HCT116 (cell line): ENCODE data around the gene SLC66A1. TPM values are rescaled to one million over a fixed set of nuclear protein-coding genes. Genes with fewer than 3 reads are reported as not detected.
"Not testable (repeated sequence)": the region's sequence is repeated elsewhere in the genome, so short reads cannot be mapped to it uniquely, and the experiment has no call there.

ENCODE experiments used
- ATAC-seq: fragments of 200-7000 bp; cut with Tn5 transposase; 2 replicates; pipeline ENCODE4 v1.9.1; 2020; ENCODE audit warnings: mild to moderate bottlenecking, moderate library complexity
- BruUV-seq: library from RNA; stranded (reverse); fragments of 400-500 nt; replicated peaks from 2 replicates; lab custom pipeline; 2021; lab: Mats Ljungman, UMichigan
- CTCF ChIA-PET: fragments of 300-600 bp; sonication (Branson Sonifier 250); formaldehyde crosslinking; loops from one replicate; lab custom pipeline; 2021; ENCODE audit warnings: antibody characterized with exemption; lab: Charles Lee
- POLR2A ChIA-PET: fragments of 300-600, 350-600 bp; sonication (Branson Sonifier 250); formaldehyde crosslinking; loops from one replicate; lab custom pipeline; 2021; ENCODE audit warnings: antibody characterized with exemption; lab: Charles Lee
- RAD21 ChIA-PET, 2 experiments: fragments of 300-600 bp; sonication (Branson Sonifier 250); formaldehyde crosslinking; loops; one replicate each; lab custom pipeline; 2023; ENCODE audit warnings: low total read pairs in 2 of 2; ENCODE audit not compliant: uncharacterized antibody in 2 of 2, unreplicated experiment in 2 of 2, low non-redundant PET in 1 of 2; lab: Charles Lee
- DNase-seq: peaks from one replicate; pipeline ENCODE4 v3.0.0-alpha.2; 2010; ENCODE audit warnings: low read depth, low spot score
- H2AFZ ChIP-seq: fragments of 200-600 bp; shearing (Covaris generic), sonication (generic); 2 replicates; pipeline ENCODE4 v1.6.1; 2017; ENCODE audit warnings: low read depth, mixed run types, mixed read lengths, antibody characterized with exemption, low read length; ENCODE audit not compliant: poor library complexity, severe bottlenecking
- H3K27ac ChIP-seq: 2 replicates; pipeline ENCODE4 v1.5.1; 2012; ENCODE audit warnings: low read depth, low read length
- H3K27me3 ChIP-seq: fragments of 200-600 bp; sonication (generic); 2 replicates; pipeline ENCODE4 v1.6.1; 2016; ENCODE audit warnings: mixed run types, low read length, mixed read lengths; ENCODE audit not compliant: insufficient read depth
- H3K36me3 ChIP-seq, 2 experiments: fragments of 200-500 bp in 1 of 2; fragments of 200-600 bp in 1 of 2; sonication (Bioruptor generic) in 1 of 2; sonication (generic) in 1 of 2; 2 replicates each; pipeline versions ENCODE4 v1.5.1 to v1.6.1; 2014 to 2016; ENCODE audit warnings: low read length in 2 of 2, inconsistent platforms in 1 of 2, mixed read lengths in 1 of 2, mixed run types in 1 of 2; ENCODE audit not compliant: insufficient read depth in 2 of 2, control insufficient read depth in 1 of 2
- H3K4me1 ChIP-seq, 2 experiments: fragments of 200-600 bp in 1 of 2; sonication (generic) in 1 of 2; 2 replicates each; pipeline versions ENCODE4 v1.5.1 to v1.6.1; 2012 to 2017; ENCODE audit warnings: low read length in 2 of 2, inconsistent platforms in 1 of 2, mild to moderate bottlenecking in 1 of 2, mixed read lengths in 1 of 2, mixed run types in 1 of 2, moderate library complexity in 1 of 2; ENCODE audit not compliant: insufficient read depth in 2 of 2, control insufficient read depth in 1 of 2
- H3K4me2 ChIP-seq: fragments of 200-600 bp; sonication (generic); 2 replicates; pipeline ENCODE4 v1.6.1; 2017; ENCODE audit warnings: mixed run types, low read length, mixed read lengths
- H3K4me3 ChIP-seq, 2 experiments: fragments of 200-600 bp in 1 of 2; sonication (generic) in 1 of 2; replicated peaks in 1 of 2; 2 replicates each; pipeline ENCODE4 v1.5.1; 2011 to 2016; ENCODE audit warnings: low read length in 2 of 2, control low read depth in 1 of 2, low read depth in 1 of 2, mild to moderate bottlenecking in 1 of 2, mixed read lengths in 1 of 2, mixed run types in 1 of 2
- H3K79me2 ChIP-seq: fragments of 200-600 bp; sonication (generic); 2 replicates; pipeline ENCODE4 v1.6.1; 2017; ENCODE audit warnings: mild to moderate bottlenecking, mixed run types, low read length, moderate library complexity, mixed read lengths; ENCODE audit not compliant: insufficient read depth
- H3K9ac ChIP-seq: fragments of 200-600 bp; sonication (generic); 2 replicates; pipeline ENCODE4 v1.6.1; 2016; ENCODE audit warnings: low read length, mixed read lengths
- H3K9me2 ChIP-seq: fragments of 200-600 bp; sonication (generic), shearing (Covaris generic); 2 replicates; pipeline ENCODE4 v1.6.1; 2017; ENCODE audit warnings: mixed run types, mild to moderate bottlenecking, moderate library complexity; ENCODE audit not compliant: insufficient read depth
- H3K9me3 ChIP-seq, 2 experiments: fragments of 200-500 bp in 1 of 2; fragments of 200-600 bp in 1 of 2; sonication (Bioruptor generic) in 1 of 2; sonication (generic) in 1 of 2; 2 replicates each; pipeline ENCODE4 v1.6.1; 2014 to 2017; ENCODE audit warnings: low read length in 2 of 2, mixed read lengths in 2 of 2, inconsistent platforms in 1 of 2, low read depth in 1 of 2, mild to moderate bottlenecking in 1 of 2, mixed run types in 1 of 2, moderate library complexity in 1 of 2; ENCODE audit not compliant: control insufficient read depth in 1 of 2, insufficient read depth in 1 of 2
- H4K20me1 ChIP-seq: fragments of 200-600 bp; sonication (generic), shearing (Covaris generic); 2 replicates; pipeline ENCODE4 v1.6.1; 2017; ENCODE audit warnings: mixed run types, mild to moderate bottlenecking, moderate library complexity; ENCODE audit not compliant: insufficient read depth
- ELF1 ChIP-seq: IDR thresholded peaks from 2 replicates; pipeline ENCODE4 v1.6.1; 2012; ENCODE audit warnings: low read depth, borderline replicate concordance
- ZBTB33 ChIP-seq: IDR thresholded peaks from 2 replicates; pipeline ENCODE4 v1.6.1; 2011; ENCODE audit warnings: mild to moderate bottlenecking, low read length, moderate library complexity; ENCODE audit not compliant: insufficient replicate concordance; ENCODE audit errors: extremely low read depth
- intact Hi-C: fragments of 100-400 bp; cut with micrococcal nuclease; formaldehyde crosslinking; loops from 2 replicates; pipeline ENCODE4 v1.10.0; 2022
- total RNA-seq: library from RNA; stranded (reverse); gene quantifications from one replicate; pipeline ENCODE4 v1.2.1, GENCODE V29; 2021; ENCODE audit not compliant: unreplicated experiment

Gene SLC66A1
- total RNA-seq, 1 experiment from 2014 or later, result 11.1 TPM

GRCh38 chr1:19284881-19285280, 27.2 kb upstream of the SLC66A1 start (continued):
- TF ChIP-seq ZBTB33 (no peak), ELF1 (no peak)

GRCh38 chr1:19285366-19285765, 26.8 kb upstream of the SLC66A1 start:
- H3K4me2 ChIP-seq, H2AFZ ChIP-seq, H3K4me1 ChIP-seq, H4K20me1 ChIP-seq, intact Hi-C loops, H3K9me2 ChIP-seq, DNase-seq, POLR2A ChIA-PET, H3K4me3 ChIP-seq, H3K9me3 ChIP-seq, RAD21 ChIA-PET, H3K36me3 ChIP-seq, H3K79me2 ChIP-seq, H3K9ac ChIP-seq, H3K27ac ChIP-seq, BruUV-seq, H3K27me3 ChIP-seq, ATAC-seq: not testable (repeated sequence)
- CTCF ChIA-PET, result interaction anchor here (0.6 kb wide), 1 partner anchor 15 kb away, joined by 3 read pairs; no protein-coding TSS in a partner anchor

GRCh38 chr1:19285807-19286206, 26.3 kb upstream of the SLC66A1 start:
- CTCF ChIA-PET, ATAC-seq, BruUV-seq: not testable (repeated sequence)

More at GRCh38 chr1:19285807-19286206, 26.3 kb upstream of the SLC66A1 start:
- H3K79me2 ChIP-seq, H3K9ac ChIP-seq, H3K27ac ChIP-seq, H3K4me2 ChIP-seq, intact Hi-C loops, H3K27me3 ChIP-seq, H3K9me3 ChIP-seq, RAD21 ChIA-PET, H3K4me3 ChIP-seq, H4K20me1 ChIP-seq, H2AFZ ChIP-seq, H3K4me1 ChIP-seq, H3K36me3 ChIP-seq, POLR2A ChIA-PET, H3K9me2 ChIP-seq, DNase-seq: not testable (repeated sequence)
